ENCODE results near the gene SLC30A7. TPM values are rescaled to one million over a fixed set of nuclear protein-coding genes. Genes with fewer than 3 reads are reported as not detected.

Gene SLC30A7
- total and polyA plus RNA-seq, 3 donors from 2014 or later: 7.1 to 14.7 (median 14.1) TPM

Other genes with a start within 250 kb of the SLC30A7 start
- 1 to 10 TPM; 4.1 to 8.6 TPM for gene VCAM1, start 176.3 kb upstream of the SLC30A7 start, total RNA-seq
- gene VCAM1, start 176.3 kb upstream of the SLC30A7 start, polyA plus RNA-seq (ENCODE audit: insufficient read depth, low read depth, low replicate concordance): 11.7 TPM
- 10 to 100 TPM; 12.8 to 16.9 TPM for gene EXTL2, start 1.2 kb upstream of the SLC30A7 start, total RNA-seq
- gene EXTL2, start 1.2 kb upstream of the SLC30A7 start, polyA plus RNA-seq (ENCODE audit: insufficient read depth, low read depth, low replicate concordance): 16.1 TPM
- gene DPH5, start 129.7 kb downstream of the SLC30A7 start, total RNA-seq: 10 to 100 TPM; 18.2 to 26.9 TPM
- gene DPH5, start 129.7 kb downstream of the SLC30A7 start, polyA plus RNA-seq (ENCODE audit: insufficient read depth, low read depth, low replicate concordance): 25.2 TPM

Measured in testis (tissue), 3 donors.